GM12892 (cell line): ENCODE data around the gene NCOA1.

Experiments
- POLR2AphosphoS5 ChIP-seq: IDR thresholded peaks from 2 replicates; pipeline ENCODE4 v1.6.1; 2011; ENCODE audit warnings: low read depth, low read length, control low read depth
- TAF1 ChIP-seq: IDR thresholded peaks from 2 replicates; pipeline ENCODE4 v1.6.1; 2011; ENCODE audit warnings: low read depth, mild to moderate bottlenecking, control low read depth, low read length, borderline replicate concordance

GRCh38 chr2:24565537-24565936 is 74.5 kb downstream of the NCOA1 start:
- TF ChIP-seq POLR2AphosphoS5: no peak
- TF ChIP-seq TAF1: no peak
